Rectal smooth muscle tissue (tissue), 1 donor: ENCODE measurements around the gene SLAMF1.
"Not testable (repeated sequence)": the region's sequence is repeated elsewhere in the genome, so short reads cannot be mapped to it uniquely, and the experiment has no call there.

Source experiments
- H3K27ac ChIP-seq: one replicate; pipeline ENCODE4 v1.7.0; 2013; ENCODE audit warnings: low read depth, low read length, inconsistent platforms
- H3K27me3 ChIP-seq: one replicate; pipeline ENCODE4 v1.7.0; 2013; ENCODE audit warnings: low read length; ENCODE audit not compliant: control insufficient read depth, insufficient read depth
- H3K36me3 ChIP-seq: one replicate; pipeline ENCODE4 v1.7.0; 2013; ENCODE audit warnings: low read length; ENCODE audit not compliant: control insufficient read depth, insufficient read depth
- H3K4me1 ChIP-seq: one replicate; pipeline ENCODE4 v1.7.0; 2013; ENCODE audit warnings: low read length; ENCODE audit not compliant: control insufficient read depth, insufficient read depth
- H3K4me3 ChIP-seq: one replicate; pipeline ENCODE4 v1.7.0; 2013; ENCODE audit warnings: low read length
- H3K9ac ChIP-seq: one replicate; pipeline ENCODE4 v1.7.0; 2013; ENCODE audit warnings: low read length

Gene SLAMF1

DNA sequence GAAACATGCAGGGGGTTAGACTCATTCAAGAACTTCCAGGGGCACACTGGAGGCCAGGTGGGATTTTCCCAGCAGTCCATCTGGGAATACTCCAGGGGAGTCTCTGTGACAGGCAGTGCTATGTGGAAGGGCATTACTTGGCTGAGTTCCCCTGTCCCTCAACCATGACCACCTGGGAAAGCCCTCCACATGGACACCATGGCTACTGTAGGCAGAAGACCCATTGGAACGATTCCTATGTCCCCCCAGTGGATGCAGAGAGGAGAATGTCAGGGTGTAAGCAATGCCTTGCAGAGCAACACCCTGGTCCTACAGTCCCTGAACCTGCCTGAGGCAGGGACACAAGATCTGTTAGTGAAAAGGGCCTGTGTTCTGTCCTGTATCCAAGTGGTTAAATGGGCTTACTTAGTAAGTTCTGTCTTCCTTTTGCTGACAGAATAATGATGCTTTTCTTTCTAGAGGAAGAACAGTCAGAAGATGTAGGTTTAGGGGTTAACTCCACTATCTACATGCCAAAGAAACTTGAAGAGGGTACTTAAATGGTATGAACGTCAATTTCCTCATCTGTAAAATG, 13.4 kb downstream of the SLAMF1 start:
- Histone ChIP-seq H3K27me3 (no peaks in the 10 kb centered on the region), H3K4me1 (no peaks in the 10 kb centered on the region), H3K9ac (no peak overlapping the region), H3K36me3 (no peaks in the 10 kb centered on the region), H3K27ac (no peak overlapping the region), H3K4me3 (no peak overlapping the region)

DNA sequence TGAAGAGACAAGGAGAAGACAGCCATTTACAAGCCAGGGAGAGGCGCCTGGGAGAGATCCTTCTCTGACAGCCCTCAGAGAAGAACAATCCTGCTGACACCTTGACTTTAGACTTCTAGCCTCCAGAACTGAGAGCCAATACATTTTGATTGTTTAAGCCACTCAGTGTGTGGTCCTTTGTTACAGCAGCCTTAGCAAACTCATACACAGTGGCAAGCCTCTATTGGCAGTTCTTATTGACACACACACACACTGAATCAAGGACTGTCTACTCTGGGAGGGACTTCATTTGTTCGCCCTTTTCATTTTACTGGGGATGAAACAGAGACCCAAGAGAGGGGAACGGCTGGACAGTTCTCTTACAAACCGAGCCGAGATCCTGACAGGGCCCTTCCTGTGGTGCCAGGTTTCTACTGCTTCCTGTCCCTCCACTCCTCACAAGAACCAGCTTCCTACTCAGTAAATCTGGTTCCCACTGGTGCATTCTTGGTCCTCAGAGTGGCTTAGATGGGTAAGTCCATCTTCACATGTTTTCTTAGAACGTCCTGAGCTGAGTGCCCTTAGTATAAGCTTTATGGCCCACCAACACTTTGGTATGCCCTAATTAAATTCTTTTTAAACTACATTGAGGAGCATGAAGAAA, 14.7 kb downstream of the SLAMF1 start:
- H3K36me3 ChIP-seq = no peaks in the 10 kb centered on the region

DNA sequence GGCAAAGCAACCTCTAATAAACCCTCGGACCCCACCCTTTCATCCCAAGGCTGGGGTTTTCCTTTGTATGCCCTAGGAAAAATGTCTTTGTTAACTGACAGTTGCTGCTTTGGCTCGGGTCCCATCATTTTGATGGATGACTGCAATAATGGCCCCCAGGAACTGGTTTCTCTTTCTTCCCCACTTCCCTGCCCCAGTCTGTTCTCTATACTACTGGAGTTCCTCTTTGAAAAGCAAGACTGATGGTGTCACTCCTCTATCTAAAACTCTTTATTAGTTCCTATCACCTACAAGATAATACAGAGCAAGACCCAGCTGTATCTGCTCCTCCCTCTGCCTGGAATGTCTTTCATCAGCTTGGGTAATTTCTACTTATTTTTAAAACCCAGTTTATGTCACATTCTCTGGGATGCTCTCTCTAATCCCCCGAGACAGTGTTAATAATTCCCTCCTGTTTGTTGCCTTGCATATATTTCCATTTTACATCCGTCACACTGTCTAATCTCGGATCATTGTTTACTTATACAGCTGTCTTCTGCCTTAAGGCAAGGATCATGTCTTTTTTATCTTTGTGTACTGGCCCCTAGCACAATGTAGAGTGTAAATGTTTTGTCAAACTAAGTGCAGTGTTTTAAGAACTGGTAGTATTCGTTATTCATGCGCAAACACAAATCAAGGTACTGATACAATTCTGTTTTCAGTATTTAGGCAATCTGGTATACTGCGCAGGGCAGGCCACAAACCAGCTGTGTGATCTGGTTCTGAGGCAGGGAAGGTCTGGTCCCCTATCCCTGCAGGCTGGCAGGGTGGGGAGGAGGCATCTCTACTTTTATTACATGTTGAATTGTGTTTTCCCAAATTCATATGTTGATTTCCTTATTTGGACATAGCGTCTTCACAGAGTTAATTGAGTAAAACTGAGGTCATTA, 16.1 kb downstream of the SLAMF1 start:
- H3K36me3 ChIP-seq = no peaks in the 10 kb centered on the region
- no peak overlapping the region for H3K27ac ChIP-seq
- no peak overlapping the region for H3K4me3 ChIP-seq
- no peaks in the 10 kb centered on the region for H3K4me1 ChIP-seq
- no peak overlapping the region for H3K9ac ChIP-seq
- no peaks in the 10 kb centered on the region for H3K27me3 ChIP-seq

More for the DNA sequence above, 14.7 kb downstream of the SLAMF1 start:
- Histone ChIP-seq H3K27me3 (no peaks in the 10 kb centered on the region), H3K4me1 (no peaks in the 10 kb centered on the region), H3K9ac (no peak overlapping the region), H3K27ac (no peak overlapping the region), H3K4me3 (no peak overlapping the region)

DNA sequence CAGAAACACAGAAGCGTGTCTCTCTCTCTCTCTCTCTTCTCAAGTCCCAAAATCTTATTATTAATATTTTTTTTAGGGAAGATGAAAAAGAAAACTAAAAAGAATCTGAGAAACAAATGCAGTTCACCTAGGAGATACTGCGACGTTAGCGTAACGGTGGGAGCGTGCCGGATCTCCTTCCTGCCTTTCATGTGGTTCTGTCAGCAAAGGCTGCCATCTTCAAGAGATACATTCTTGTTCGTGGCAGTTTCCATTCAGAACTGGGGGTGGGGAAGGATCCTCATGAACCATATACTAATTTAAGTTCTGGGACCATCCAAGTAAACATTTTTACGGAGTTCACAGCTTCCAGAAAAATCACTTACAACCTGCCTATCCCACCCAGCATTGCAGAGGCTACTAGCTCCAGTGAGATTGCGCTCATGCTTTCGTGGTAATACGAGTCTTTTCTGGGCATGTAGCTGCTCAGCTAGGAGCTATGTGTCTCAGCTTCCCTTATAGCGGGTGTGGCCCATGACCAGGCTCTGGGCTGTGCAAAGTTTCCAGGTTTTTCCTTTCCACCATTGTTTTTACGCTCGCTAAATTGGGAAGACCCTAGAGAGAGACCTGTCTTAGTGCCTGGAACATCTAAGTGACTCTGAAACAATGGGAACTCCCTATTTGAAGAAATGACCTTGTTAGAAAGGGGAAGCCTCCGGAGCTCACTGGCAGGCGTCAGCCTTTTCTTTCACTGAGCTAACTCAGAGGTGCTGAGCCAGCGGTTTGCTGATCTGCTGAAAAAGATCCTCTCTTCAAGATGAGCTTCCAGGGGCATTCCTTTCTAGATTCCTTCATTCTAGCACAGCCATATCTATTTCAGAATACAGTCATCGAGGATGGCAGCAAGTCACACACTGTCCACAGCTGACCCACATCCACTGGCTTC, 17.3 kb downstream of the SLAMF1 start:
- Histone ChIP-seq H3K36me3 (no peaks in the 10 kb centered on the region), H3K27ac (no peak overlapping the region), H3K4me3 (no peak overlapping the region), H3K4me1 (no peaks in the 10 kb centered on the region), H3K9ac (no peak overlapping the region), H3K27me3 (no peaks in the 10 kb centered on the region)

DNA sequence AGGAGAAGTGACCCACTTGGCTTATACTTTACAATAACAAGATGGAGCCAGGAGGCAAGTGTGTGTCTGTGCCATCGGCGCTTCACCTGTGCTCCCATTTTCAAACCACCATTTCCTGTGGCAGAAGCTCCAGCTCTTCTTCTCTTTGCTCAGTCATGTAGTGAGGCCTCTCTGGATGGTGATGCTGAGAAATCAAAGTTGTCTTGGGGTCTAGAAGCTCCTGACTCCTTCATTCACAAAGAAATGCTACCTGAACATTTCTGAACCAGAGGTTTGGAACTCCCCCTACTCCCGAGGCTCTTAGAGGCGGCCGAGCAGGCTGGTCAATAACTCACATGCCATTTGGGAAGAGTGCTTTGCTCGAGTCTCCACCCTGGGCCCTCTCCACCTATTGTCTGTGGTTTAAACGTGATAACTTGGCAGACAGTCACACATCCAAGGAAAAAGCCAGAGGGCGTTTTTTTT, 18.0 kb downstream of the SLAMF1 start:
- no peak overlapping the region for H3K9ac ChIP-seq
- no peak overlapping the region for H3K4me3 ChIP-seq
- H3K4me1 ChIP-seq = no peaks in the 10 kb centered on the region
- H3K36me3 ChIP-seq = no peaks in the 10 kb centered on the region
- no peak overlapping the region for H3K27ac ChIP-seq
- H3K27me3 ChIP-seq = no peaks in the 10 kb centered on the region

DNA sequence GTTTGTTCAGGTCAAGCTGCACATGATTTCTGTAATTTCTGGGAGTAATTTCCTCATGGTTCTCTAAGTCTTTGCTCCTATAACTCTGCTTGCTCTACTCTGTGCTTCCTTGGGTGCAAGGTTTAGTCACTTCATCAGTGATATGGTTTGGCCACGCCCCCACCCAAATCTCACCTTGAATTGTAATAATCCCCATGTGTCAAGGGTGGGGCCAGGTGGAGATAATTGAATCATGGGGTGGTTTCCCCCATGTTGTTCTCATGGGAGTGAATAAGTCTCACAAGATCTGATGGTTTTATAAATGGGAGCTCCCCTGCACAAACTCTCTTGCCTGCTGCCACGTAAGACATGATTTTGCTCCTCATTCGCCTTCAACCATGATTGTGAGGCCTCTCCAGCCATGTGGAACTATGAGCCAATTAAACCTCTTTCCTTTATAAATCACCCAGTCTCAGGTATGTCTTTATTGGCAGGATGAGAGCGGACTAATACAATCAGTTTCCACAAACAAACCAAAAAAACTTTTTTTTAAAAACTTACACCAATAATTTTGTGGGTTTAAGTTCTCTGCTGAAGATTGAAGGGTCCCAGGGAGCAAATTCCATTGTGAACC, 19.1 kb downstream of the SLAMF1 start:
- not testable (repeated sequence) for H3K27ac ChIP-seq, H3K4me3 ChIP-seq, H3K27me3 ChIP-seq, H3K9ac ChIP-seq, H3K36me3 ChIP-seq, H3K4me1 ChIP-seq

DNA sequence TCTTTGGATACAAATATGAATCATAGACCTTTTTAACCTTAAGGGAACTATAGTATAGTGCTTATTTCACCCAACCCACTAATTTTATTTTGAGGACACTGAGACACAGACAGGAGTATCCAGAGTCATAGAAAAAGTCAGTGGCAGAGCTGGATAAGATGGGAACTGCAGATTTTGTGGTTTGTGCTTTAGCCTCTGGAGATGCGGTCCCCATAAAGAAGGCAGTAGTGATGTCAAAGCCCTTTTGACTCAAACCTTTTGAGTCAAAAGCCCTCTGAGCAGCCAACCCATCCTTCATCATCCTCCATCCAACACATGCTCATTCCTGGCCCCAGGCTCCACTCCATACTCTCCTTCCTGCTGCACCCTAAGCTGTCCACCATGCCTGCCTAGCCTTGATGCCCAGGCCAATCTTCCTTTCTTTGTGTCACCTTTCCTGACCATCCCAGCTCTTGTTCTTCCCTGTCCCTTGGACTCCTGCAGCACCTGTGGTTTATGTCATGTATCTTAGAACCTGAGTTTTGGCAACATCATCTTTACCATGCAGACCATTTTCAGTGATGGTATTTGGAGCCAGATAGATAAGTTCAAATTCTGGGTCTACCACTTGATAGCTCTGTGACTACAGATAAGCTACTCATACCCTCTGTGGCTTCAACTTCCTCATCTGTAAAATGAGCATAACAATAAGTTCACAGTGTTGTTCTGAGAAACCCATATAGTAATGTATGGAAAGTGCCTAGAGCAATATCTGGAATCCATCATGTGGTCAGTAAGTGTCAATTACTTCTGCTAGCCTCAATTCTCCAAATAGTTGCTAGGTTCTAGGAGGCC, 20.1 kb downstream of the SLAMF1 start:
- Histone ChIP-seq H3K27ac (no peak overlapping the region), H3K4me1 (no peaks in the 10 kb centered on the region), H3K4me3 (no peak overlapping the region), H3K36me3 (no peaks in the 10 kb centered on the region), H3K27me3 (no peaks in the 10 kb centered on the region), H3K9ac (no peak overlapping the region)

DNA sequence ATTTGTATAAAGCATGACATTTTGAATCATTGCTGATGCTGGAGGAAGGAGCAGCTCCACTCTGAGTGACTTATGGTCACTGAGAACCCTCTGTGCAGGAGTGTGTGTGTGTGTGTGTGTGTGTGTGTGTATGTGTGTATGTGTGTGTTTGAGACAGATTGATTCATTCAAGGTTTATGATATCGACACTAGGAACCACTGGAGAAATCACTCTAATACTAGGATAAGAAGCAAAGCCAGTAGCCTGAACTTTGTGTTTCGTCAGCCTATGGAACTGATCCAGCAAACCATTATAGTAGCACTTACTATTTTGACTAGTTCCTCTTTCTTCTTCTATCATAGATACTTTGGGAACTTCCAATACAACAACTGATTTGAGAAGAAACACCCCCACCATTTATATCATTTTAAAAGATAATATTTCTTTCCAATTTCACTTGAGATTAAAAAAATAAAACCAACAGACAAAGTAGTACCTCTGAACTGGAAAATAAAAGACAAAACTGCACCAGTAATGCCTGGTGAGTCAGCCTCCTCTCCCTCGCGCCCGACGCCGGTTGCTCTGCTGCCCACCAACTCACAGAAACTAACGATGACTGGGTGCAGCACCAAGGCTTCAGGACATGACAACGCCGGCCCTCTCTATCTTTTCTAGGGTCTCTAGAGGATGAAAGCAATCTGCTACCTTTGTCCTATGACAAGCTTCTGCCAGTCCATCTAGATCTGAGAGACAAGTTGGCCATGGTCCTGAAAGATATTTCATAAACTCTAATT, 20.9 kb downstream of the SLAMF1 start:
- no peak overlapping the region for H3K9ac ChIP-seq
- H3K27me3 ChIP-seq = no peaks in the 10 kb centered on the region
- H3K27ac ChIP-seq = no peak overlapping the region
- H3K4me3 ChIP-seq = no peak overlapping the region
- no peaks in the 10 kb centered on the region for H3K4me1 ChIP-seq
- no peaks in the 10 kb centered on the region for H3K36me3 ChIP-seq

DNA sequence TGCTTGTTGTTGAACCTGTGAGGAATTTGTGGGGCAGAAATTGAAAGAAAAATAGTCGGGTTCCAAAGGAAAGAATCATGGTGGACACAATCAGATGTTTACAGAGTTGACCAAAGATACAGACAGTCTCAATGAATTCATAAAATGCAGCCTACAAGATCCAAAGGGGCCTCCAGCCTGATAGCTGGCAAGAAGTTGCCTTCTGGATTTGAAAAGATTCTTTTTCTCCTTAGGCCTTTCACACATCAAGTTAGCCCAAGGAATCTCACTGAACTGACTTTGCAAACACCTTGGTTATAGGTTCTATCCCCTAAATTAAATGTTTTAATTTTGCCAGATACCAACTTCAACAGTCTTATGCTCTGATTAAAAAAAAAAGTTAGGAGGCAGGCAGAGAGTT, 21.5 kb downstream of the SLAMF1 start:
- no peak overlapping the region for H3K9ac ChIP-seq
- no peaks in the 10 kb centered on the region for H3K4me1 ChIP-seq
- no peaks in the 10 kb centered on the region for H3K27me3 ChIP-seq
- no peak overlapping the region for H3K27ac ChIP-seq
- no peaks in the 10 kb centered on the region for H3K36me3 ChIP-seq
- no peak overlapping the region for H3K4me3 ChIP-seq

DNA sequence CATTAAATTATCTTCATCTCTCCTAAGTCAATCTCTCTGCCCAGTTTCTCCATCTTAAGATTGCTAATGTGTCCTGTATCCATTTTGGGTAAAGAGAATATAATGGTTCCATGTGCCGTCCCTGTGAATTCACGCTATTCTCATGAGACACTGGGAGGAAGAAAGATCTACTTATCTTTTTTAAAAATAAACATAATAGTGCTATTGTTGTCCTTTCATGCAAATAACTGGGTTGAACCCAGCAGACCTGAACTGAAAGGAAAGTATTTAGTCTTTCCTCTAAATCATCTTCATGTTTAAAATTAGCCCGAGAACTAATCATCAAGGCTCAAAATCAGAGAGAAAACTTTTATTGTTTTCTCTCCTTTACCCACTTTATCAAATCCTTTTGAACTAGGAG, 22.4 kb downstream of the SLAMF1 start:
- no peaks in the 10 kb centered on the region for H3K36me3 ChIP-seq
- H3K9ac ChIP-seq = no peak overlapping the region
- H3K4me3 ChIP-seq = no peak overlapping the region
- H3K27ac ChIP-seq = no peak overlapping the region
- no peaks in the 10 kb centered on the region for H3K27me3 ChIP-seq
- H3K4me1 ChIP-seq = no peaks in the 10 kb centered on the region
